ENCODE measurements around the gene IQGAP2.

Gene IQGAP2

GRCh38 chr5:76482984-76483383 is 79.9 kb downstream of the IQGAP2 start:
- no peak for FAIRE-seq

GRCh38 chr5:76483433-76483832 is 80.3 kb downstream of the IQGAP2 start:
- FAIRE-seq = no peak

DNA sequence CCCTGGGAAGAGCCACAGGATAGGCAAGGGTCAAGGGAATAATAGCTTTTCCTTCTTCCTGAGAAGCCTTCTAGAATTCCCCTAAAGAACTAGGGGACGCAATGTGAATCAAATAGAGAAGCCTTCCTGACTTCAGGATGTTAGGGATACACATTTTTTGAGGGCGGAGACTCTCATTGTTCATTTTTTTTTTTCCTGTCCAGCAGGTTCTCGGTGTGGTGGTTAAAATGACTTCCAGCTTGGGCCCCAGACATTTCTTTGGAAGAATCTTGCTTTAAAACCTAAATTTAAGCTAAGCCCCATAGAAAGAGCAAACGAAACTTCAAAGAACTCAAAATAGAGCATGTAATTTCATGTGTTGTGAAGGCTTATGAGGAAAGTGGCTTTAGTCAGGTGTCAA is 80.8 kb downstream of the IQGAP2 start:
- FAIRE-seq = no peak

GRCh38 chr5:76485511-76485910 is 82.4 kb downstream of the IQGAP2 start:
- no peak for FAIRE-seq

DNA sequence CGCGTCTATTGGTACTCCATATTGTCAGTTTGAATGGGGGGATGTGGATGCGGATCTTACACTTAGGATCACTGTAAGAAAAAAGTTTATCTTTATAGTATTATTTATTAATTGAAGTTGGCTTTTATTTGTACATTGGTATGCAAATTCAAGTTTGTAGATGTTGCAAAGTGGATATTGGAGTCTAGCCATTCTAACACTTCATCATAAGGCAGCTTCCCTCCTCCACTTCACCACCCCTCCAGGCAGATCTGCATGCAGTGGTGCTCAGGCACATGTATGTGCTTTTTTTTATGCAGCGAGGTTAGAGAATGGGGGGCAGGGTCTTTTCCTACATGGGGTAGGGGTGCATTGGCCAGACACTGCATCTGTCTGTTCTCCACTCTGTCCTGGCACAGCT is 84.3 kb downstream of the IQGAP2 start:
- FAIRE-seq = no peak

DNA sequence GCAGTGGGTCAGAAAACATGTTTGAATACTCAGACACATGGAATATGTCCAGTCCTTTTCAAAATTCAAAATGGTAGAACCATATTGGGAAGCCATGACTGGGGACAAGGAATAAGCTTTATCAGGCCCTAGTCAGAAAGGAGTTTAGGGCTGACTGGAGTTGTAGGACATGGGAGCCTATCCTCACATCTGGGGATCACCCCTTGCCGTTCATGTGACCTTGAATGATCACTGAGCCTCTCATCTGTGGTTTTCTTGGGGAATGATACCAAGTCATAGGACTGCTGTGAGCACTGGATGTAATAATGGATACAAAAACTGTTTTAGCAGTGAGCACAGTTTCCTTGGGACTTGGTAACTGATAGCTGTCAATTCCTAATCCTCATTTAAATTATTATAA is 84.7 kb downstream of the IQGAP2 start:
- FAIRE-seq = no peak

DNA sequence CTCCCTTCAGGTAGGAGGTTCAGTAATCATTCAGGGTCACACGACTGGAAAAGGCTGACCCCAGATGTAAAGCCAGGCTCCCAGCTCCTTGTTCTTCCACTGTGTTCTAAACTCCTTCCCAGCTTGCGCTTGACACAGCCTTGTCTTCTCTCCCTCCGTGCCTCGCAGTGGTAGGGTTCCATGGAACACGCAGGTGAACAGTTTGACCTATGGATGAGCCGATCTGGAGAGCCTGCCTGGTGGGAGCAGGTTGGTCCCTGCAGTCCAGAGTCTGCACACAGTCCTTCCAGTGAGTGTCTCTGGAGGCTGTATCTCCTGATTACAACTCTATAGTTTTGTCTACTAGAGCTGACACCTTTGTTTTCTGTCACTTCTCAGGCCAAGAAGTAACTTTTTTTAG is 85.9 kb downstream of the IQGAP2 start:
- FAIRE-seq = no peak

DNA sequence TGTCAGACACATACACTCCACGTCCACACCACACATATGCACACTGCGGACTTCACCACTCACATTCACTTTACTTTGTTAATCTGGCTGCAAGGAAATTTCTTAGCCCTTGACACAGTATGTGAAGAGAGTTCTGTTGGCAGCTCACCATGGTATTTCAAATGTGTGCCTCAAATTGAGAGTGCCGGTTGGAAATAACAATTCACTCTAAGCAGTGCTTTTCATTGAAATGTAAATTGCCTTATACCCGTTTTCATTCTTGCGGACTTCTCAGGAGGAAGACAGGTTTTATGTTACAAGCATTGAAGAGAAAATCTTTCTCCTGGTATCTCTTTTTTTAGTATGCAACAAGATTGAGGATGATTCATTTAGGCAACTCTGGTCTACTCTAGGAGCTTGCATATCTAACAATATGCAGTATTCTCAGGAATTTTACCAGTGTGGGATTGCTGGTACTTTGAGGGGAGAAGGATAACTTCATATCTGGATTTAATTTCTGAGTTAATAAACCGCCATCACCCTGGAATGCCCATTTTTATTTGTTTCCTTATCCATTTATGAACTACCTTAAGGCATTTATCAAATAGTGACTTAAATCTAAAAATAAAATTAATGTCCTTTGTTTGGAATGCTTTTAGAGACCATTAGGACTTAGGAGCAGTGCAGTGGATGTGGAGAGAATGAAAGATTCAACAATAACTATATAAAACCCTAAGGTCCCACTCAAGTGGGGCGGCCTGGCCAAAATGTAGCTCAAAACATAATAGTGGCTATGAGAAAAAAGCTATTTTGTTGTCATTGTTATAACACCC is 87.0 kb downstream of the IQGAP2 start:
- no peak for FAIRE-seq

DNA sequence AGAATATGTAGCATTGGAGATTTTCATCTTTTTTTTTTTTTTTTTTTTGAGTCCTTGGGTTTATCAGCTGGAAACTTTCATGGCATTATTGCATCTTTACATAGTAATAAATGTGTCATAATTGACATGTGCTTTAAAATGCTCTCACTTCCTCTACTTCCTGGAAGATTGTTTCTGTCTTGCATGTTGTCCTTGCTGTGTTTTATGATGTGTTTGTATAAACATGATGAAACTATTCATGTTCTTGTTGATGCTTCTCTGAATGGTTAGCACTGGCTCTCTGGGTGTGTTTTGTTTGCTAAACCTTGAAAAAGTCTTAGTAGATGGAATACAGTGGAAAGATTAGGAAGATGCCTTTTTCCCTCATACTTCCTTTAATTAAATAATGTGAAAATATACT is 87.9 kb downstream of the IQGAP2 start:
- FAIRE-seq = no peak

DNA sequence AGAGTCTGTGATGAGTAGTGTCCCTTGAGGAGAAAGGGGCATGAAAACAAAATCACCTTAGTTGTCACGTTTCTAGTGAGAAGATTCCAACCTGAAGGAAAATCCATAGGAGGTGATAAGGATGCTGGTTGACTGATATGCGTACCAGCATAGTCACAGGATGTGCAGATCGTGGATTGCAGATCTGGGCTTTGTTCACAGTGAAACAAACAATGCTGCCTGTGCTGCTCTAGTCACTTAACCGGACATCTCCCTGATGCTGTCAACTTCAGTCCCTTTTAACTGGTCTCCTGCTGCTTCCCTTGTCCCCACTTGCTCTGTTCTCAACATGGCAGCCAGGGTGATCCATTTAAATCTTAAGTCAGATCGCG is 89.7 kb downstream of the IQGAP2 start:
- FAIRE-seq = no peak

GRCh38 chr5:76493190-76493837 is 90.2 kb downstream of the IQGAP2 start:
- no peak for FAIRE-seq

DNA sequence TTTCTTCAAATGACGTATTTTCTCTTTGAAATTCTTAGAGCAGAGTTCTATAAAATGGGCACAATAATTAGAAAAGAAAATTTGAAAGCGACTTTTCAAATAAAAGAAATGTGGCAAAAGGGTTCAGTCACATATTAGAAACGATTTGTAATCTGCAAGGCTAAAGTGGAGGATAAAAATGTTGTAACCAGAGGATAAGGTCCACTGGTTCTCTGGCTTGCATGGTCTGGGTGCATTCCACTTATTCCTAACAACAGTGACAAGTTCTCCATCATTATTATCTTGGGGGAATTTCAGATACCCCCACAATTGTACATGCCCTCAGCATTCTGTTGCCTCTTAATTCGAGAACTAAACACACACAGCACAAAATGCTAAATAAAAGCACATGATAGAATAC is 91.1 kb downstream of the IQGAP2 start:
- FAIRE-seq = no peak

DNA sequence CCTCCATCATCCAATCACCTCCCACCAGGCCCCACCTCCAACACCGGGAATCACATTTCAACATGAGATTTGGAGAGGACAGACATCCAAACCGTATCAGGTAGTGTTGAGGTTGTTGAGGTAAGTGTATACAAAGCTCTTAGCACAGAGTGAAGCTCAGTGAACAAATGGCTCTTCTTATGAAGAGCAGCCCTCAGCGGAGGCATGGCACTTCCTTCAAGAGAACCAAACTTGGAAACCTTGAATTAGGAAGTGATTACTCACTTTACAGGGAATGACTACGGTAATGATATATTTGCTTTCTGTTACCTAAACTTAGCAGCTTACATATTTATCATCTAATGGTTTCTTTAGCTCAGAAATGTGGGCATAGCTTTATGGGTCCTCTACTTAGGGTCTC is 92.8 kb downstream of the IQGAP2 start:
- FAIRE-seq = no peak

DNA sequence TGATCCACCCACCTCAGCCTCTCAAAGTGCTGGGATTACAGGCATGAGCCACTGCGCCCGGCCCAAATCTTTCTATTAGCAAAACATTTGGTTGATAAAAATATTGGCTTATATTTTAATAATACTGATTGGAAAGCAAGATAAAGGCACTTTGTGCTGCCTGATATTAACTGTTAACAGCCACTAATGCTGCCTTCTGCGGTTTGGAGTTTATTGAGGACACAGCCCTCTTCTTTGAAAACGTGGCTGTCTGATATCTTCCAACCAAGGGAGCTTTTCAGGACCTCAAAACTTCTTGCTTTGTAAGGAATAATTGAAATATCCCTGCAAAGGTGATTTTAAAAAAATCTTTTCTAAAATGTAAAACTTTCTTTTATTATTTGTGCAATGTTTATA is 94.0 kb downstream of the IQGAP2 start:
- no peak for FAIRE-seq

DNA sequence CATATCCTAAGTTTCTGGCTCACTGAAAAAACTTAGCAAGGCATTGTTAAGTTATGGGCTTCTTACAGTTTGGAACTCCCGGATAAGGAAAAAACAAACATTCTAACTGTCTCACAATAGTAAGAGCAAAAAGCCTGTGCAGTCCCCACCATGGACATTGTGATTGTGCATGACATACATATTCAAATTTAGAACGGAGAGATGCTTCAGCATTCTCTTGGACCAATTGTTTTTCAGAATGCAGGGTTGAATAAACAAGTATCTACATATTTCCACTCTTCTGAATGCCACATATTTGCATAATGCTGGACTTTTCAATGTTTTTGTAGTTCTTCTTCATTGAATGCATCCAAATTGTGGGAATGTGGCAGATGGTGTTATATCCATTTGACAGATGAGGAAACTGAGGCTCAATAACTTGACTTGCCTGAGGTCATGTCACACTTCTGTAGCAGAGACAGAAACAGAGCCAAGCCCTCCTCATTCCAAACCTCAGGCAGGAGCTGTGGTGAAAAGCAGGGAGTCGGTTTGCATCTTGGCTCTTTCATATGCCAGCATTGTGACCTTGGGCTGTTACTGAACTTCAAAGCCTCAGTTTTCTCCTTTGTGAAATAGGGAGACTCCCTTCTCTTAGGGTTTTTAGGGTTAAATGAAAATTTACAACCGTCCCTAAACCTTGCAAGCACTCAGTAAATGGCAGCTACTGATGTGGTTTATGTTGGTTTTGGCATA is 95.1 kb downstream of the IQGAP2 start:
- FAIRE-seq = no peak

DNA sequence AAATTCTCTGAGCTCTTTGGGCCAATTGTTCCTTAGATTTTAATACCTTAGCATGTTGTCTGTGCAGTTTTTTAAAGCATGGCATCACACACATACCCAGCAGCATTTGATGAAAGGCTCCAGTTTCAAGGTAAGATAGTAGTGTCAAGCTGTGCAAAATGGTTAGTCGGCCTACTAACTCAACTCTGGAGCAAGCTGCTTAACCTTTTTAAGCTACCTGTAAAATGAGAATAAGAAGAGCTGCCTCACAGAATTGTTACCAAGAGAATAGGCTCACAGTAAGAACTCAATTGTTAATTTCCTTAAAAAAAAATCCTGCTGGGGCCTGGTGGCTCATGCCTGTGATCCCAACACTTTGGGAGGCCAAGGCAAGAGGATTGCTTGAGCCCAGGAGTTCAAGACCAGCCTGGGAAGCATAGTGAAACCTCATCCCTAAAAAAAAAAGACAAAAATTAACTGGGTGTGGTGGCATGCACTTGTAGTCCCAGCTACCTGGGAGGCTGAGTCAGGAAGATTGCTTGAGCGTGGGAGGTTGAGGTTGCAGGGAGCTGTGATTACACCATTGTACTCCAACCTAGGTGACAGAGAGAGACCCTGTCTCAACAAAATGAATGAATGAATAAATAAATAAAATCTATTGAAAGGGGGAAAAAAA is 96.5 kb downstream of the IQGAP2 start:
- no peak for FAIRE-seq

DNA sequence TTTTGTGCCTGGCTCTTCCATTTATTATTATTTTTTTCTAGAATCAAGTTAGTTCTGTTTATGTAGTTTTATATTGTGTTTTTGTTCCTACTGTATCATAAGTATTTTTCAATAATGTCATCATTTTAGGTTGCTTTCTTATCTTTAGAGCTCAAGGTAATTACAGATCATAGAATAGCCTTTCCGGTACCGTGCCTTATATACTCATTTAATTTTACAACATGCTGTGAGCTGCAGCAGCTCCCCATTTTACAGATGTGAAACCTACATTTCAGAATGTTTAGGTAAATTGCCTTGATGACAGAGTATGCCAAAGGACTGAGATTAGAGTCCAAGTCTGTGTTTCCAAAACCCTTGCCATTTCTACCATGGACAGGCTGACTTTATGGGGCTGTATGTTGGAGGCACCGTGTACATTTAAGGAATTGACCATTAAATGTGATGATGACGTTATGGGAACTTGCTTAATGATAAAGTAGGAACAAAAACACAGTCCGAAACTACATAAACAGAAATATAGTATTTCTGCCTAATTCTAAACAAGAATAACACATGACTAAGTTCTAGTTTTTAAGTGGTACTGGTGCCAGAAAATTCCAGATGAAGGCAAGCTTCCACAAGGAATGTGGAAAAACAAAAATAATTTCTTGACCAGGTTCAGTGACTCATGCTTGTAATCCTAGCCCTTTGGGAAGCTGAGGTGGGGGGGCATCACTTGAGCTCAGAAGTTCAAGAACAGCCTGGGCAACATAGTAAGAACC is 97.7 kb downstream of the IQGAP2 start:
- FAIRE-seq = no peak

- FAIRE-seq = no peak
Measured at GRCh38 chr5:76503929-76504328, 100.8 kb downstream of the IQGAP2 start.

GRCh38 chr5:76504901-76505564 is 101.9 kb downstream of the IQGAP2 start:
- no peak for FAIRE-seq

GRCh38 chr5:76513476-76513875 is 110.4 kb downstream of the IQGAP2 start:
- FAIRE-seq = no peak

- no peak for FAIRE-seq
Measured at GRCh38 chr5:76514292-76514691, 111.2 kb downstream of the IQGAP2 start.

DNA sequence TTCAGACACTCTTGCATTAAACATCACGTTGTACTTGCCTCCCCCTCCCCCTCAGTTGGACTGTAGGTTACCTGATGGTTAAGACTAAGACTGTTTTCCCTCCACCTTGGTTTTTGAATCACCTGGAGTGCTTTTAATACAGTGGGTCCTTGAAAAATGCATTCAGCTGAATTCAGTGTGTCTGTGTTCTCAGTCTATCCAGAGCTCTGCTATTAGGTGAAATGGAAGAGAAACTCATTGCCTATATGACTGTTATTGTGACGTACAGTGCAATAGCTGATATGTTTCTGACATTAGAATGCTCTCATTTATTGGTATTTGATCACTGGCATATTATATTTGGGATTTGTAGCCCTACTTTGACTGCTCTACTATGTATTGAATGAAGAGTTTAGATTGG is 111.6 kb downstream of the IQGAP2 start:
- FAIRE-seq = no peak

Measured in islet of Langerhans (tissue), 1 donor.